Activated CD8-positive, alpha-beta T cell treated with anti-CD3 and anti-CD28 coated beads for 36 hours (primary cell): ENCODE results near the gene RFX8. TPM values are rescaled to one million over a fixed set of nuclear protein-coding genes. Genes with fewer than 3 reads are reported as not detected.
A peak's percentile ranks its signal among the peaks of the same experiment; 100 is the strongest.

Experiments
- ATAC-seq: fragments of 200-7000 bp; cut with Tn5 transposase; one replicate; pipeline ENCODE4 v1.10.0; 2021; ENCODE audit warnings: mild to moderate bottlenecking, moderate library complexity
- CTCF ChIA-PET: fragments of 350-600 bp; sonication (Branson Sonifier 250); formaldehyde crosslinking; loops from one replicate; lab custom pipeline; 2021; ENCODE audit warnings: antibody characterized with exemption; lab: Charles Lee
- POLR2A ChIA-PET: fragments of 350-600 bp; sonication (Branson Sonifier 250); formaldehyde crosslinking; loops from one replicate; lab custom pipeline; 2021; ENCODE audit warnings: antibody characterized with exemption; lab: Charles Lee
- DNase-seq: peaks from one replicate; pipeline ENCODE4 v3.0.0-alpha.2; 2020
- H3K27ac Mint-ChIP-seq: one replicate; pipeline ENCODE4 v1.8.0; 2021; ENCODE audit warnings: mild to moderate bottlenecking, mixed read lengths
- H3K27me3 Mint-ChIP-seq: one replicate; pipeline ENCODE4 v1.8.0; 2021; ENCODE audit warnings: mixed read lengths
- H3K36me3 Mint-ChIP-seq: one replicate; pipeline ENCODE4 v1.8.0; 2021; ENCODE audit warnings: low read depth, mixed read lengths
- H3K4me1 Mint-ChIP-seq: one replicate; pipeline ENCODE4 v1.8.0; 2021; ENCODE audit warnings: low read depth, mixed read lengths
- H3K4me3 Mint-ChIP-seq: one replicate; pipeline ENCODE4 v1.8.0; 2021; ENCODE audit warnings: mild to moderate bottlenecking, moderate library complexity, mixed read lengths
- H3K9me3 Mint-ChIP-seq: one replicate; pipeline ENCODE4 v1.8.0; 2021; ENCODE audit warnings: mixed read lengths
- CTCF ChIP-seq: fragments of 200-600 bp; IDR thresholded peaks from one replicate; pipeline ENCODE4 v1.8.0; 2022; ENCODE audit warnings: antibody characterized with exemption, mild to moderate bottlenecking
- intact Hi-C: fragments of 100-400 bp; cut with micrococcal nuclease; formaldehyde crosslinking; loops from one replicate; pipeline ENCODE4 v1.10.0; 2022
- total RNA-seq, 2 experiments: library from RNA; stranded (reverse); gene quantifications; one replicate each; pipeline ENCODE4 v1.2.3, GENCODE V29; 2021

RFX8 gene
- total RNA-seq, 2 experiments from 2014 or later = 0.18 TPM; not detected in 1

- Mint-ChIP-seq H3K4me1 (peaks cover 11% of the 10 kb centered on the region), H3K27ac (no peak overlapping the region), H3K27me3 (peaks cover 1% of the 10 kb centered on the region), H3K9me3 (peaks cover 4% of the 10 kb centered on the region), H3K36me3 (no peaks in the 10 kb centered on the region), H3K4me3 (no peak overlapping the region)
- TF ChIP-seq CTCF = no peak
- no peak for ATAC-seq
- DNase-seq = no peak
- POLR2A ChIA-PET = no interaction called here
- CTCF ChIA-PET = interaction anchor here (1.5 kb wide), 1 partner anchor 32 kb away, joined by 4 read pairs; no protein-coding TSS in a partner anchor
- intact Hi-C loops = no loop called here
Observed at GRCh38 chr2:101450965-101451364, 23.9 kb downstream of the RFX8 start.

- Mint-ChIP-seq H3K27me3 (peaks cover 1% of the 10 kb centered on the region), H3K27ac (no peak overlapping the region), H3K9me3 (peaks cover 6% of the 10 kb centered on the region), H3K4me1 (peaks cover 20% of the 10 kb centered on the region), H3K4me3 (no peak overlapping the region), H3K36me3 (peaks cover 3% of the 10 kb centered on the region)
- CTCF ChIA-PET = no interaction called here
- DNase-seq = peak; percentile 16
- no peak for TF ChIP-seq CTCF
- ATAC-seq = peak; percentile 66
- intact Hi-C loops = no loop called here
- POLR2A ChIA-PET = interaction anchor here (1.0 kb wide), 1 partner anchor 28 kb away, joined by 3 read pairs; the partner anchor contains the start of gene RFX8
Observed at GRCh38 chr2:101446869-101447268, 28.0 kb downstream of the RFX8 start.

GRCh38 chr2:101442667-101443061, 32.2 kb downstream of the RFX8 start:
- intact Hi-C loops = no loop called here
- POLR2A ChIA-PET = no interaction called here
- DNase-seq (no peak), ATAC-seq (no peak)
- no peak for TF ChIP-seq CTCF
- H3K27me3 Mint-ChIP-seq = peaks cover under 1% of the 10 kb centered on the region
- H3K4me3 Mint-ChIP-seq = no peak overlapping the region
- peaks cover 23% of the 10 kb centered on the region for H3K4me1 Mint-ChIP-seq
- CTCF ChIA-PET = interaction anchor here (1.1 to 1.3 kb wide), 2 partner anchors 14 to 101 kb away, joined by 3 to 4 read pairs; no protein-coding TSS in a partner anchor
- H3K36me3 Mint-ChIP-seq = peaks cover 3% of the 10 kb centered on the region
- H3K27ac Mint-ChIP-seq = no peak overlapping the region
- H3K9me3 Mint-ChIP-seq = peaks cover 5% of the 10 kb centered on the region

DNA sequence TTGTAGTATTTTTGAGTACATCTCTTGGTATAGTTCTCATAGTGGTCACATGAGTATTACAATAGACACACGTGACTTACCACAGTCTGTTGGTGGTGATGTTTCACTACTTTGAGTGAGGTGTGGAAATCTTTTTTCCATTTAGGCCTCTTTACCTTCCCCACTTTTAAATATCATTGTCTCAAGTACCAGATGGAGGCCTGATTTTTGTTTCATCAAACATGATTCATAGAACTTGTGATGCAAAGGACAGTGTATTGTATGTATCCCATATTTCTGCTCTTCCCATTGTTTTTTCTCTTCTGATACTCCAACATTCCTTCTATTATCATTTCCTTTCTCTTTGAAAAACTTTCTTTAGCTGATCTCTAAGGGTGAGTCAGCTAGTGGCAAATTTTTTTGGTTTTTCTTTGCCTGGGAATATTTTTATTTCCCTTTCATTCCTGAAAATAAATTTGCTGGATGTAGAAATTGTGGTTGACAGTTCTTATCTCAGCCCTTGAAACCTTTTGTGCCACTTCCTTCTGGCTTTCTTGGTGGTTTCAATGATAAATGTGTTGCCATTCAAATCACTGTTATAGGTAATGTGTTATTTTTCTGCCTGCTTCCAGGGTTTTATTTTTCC, 32.8 kb downstream of the RFX8 start:
- peak overlapping the region; percentile 12 for H3K27ac Mint-ChIP-seq
- POLR2A ChIA-PET = interaction anchor here (0.6 kb wide), 1 partner anchor 91 kb away, joined by 3 read pairs; no protein-coding TSS in a partner anchor
- H3K4me1 Mint-ChIP-seq = peaks cover 20% of the 10 kb centered on the region
- no peak overlapping the region for H3K4me3 Mint-ChIP-seq
- no peaks in the 10 kb centered on the region for H3K27me3 Mint-ChIP-seq
- intact Hi-C loops = no loop called here
- CTCF ChIA-PET = interaction anchor here (1.3 kb wide), 1 partner anchor 14 kb away, joined by 3 read pairs; no protein-coding TSS in a partner anchor
- DNase-seq = peak; percentile 27
- no peak for TF ChIP-seq CTCF
- ATAC-seq = peak; percentile 65
- peaks cover 4% of the 10 kb centered on the region for H3K9me3 Mint-ChIP-seq
- H3K36me3 Mint-ChIP-seq = peaks cover 3% of the 10 kb centered on the region

GRCh38 chr2:101440127-101440738, 34.7 kb downstream of the RFX8 start:
- no peak for DNase-seq
- H3K4me3 Mint-ChIP-seq = no peak overlapping the region
- CTCF ChIA-PET = no interaction called here
- no peak overlapping the region for H3K27ac Mint-ChIP-seq
- ATAC-seq = no peak
- H3K9me3 Mint-ChIP-seq = peaks cover 4% of the 10 kb centered on the region
- POLR2A ChIA-PET = no interaction called here
- H3K36me3 Mint-ChIP-seq = peaks cover 3% of the 10 kb centered on the region
- no peaks in the 10 kb centered on the region for H3K27me3 Mint-ChIP-seq
- peaks cover 12% of the 10 kb centered on the region for H3K4me1 Mint-ChIP-seq
- intact Hi-C loops = no loop called here
- no peak for TF ChIP-seq CTCF
